Stimulated activated CD8-positive, alpha-beta memory T cell treated with anti-CD3 and anti-CD28 coated beads, Interleukin-15, amount 100 ng/mL, for 24 hours (primary cell): ENCODE results near the gene RFX4.

Experiments
- DNase-seq: peaks from one replicate; pipeline ENCODE4 v3.0.0-alpha.2; 2020; ENCODE audit warnings: low read depth

Gene RFX4

GRCh38 chr12:106582641-106583230 lies at the start of gene RFX4:
TSS of gene RFX4 (plus strand) at chr12:106583004. CDS start at chr12:106583321, 317 bp downstream.
- DNase-seq, result no peak

GRCh38 chr12:106541201-106541600 lies 41.6 kb upstream of the RFX4 start:
- no peak for DNase-seq

DNA sequence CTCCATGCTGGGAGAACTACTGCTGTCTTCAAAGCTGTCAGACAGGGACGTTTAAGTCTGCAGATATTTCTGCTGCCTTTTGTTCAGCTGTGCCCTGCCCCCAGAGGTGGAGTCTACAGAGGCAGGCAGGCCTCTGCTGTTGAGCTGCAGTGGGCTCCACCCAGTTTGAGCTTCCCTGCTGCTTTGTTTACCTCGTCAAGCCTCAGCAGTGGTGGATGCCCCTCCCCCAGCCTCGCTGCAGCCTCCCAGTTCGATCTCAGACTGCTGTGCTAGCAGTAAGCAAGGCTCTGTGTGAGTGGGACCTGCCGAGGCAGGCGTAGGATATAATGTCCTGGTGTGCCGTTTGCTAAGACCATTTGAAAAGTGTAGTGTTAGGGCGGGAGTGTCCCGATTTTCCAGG lies 31.4 kb upstream of the RFX4 start:
- DNase-seq, result no peak

DNA sequence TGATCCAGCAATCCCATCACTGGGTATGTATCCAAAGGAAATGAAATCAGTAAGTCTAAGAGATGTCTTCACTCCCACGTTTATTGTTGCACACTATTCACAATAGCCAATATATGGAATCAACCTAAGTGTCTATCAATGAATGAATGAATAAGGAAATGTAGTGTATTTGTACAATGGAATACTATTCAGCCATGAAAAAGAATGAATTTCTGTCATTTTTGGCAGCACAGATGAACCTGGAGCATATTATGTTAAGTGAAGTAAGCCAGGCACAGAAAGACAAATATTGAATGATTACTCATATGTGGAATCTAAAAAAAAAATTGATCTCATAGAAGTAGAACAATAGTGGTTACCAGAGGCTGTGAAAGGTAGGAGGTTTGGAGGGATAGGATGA lies 30.6 kb upstream of the RFX4 start:
- no peak for DNase-seq

DNA sequence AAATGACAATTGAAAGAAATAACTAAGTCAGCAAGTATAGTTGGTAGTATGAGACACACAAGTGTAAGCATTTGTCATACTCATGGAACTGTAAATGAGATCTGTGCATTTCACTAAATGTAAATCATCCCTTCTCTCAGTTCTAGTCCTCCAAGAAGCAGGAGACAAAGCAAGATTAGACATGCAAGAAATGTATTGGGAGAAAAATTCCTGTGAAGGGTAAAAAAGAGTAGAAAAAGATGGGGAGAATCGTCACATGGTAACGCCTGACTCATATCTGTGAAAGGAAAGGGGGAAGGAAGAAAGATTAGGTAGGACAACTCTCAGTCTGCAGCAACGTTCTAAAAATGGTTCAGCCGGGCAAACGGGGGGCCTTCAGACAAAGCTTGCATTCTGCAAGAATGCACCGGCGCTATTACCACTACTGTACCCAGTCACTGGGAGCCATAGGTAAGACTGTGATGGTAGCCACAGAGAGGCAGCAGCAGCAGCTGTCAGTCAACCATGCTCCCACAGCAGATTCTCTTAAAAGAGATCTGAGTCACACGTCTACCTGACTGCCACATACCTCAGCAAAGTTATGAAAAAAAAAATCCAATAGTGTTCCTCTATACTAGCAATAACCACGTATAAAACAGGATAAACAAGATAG lies 18.0 kb upstream of the RFX4 start:
- DNase-seq, result no peak

GRCh38 chr12:106566771-106567170 lies 16.0 kb upstream of the RFX4 start:
- no peak for DNase-seq

DNA sequence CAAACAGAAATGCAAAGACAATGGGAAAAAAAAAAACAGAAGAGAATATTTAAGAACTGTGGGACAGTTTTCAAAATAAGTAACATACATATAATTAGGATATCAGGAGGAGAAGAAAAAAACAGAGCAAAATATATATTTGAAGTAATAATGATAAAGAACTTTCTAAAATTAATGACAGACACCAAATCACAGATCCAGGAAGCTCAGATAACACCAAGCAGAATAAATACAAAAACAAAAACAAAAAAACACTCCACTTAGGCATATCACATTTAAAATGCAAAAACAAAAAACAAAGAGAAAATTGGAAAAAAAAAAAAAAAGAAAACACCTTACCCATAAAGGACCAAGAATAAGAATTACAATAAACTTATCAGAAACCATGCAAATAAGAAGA lies 9.6 kb upstream of the RFX4 start:
- no peak for DNase-seq

DNA sequence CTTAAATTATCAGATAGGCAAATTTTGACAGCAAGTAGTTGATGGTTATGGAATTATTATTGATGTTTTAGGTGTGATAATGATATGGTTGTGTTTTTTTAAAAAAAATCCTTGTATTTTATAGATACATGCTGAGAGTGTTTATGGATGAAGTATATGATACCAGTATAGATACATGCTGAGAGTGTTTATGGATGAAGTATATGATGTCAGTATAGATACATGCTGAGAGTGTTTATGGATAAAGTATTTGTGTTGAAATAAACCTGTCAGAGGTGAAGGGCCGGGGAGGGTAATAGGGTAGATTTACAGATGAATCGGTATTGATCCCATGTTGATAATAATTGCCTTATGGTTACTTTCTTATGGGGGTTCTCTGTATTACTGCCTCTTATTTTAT lies 6.0 kb upstream of the RFX4 start:
- no peak for DNase-seq

DNA sequence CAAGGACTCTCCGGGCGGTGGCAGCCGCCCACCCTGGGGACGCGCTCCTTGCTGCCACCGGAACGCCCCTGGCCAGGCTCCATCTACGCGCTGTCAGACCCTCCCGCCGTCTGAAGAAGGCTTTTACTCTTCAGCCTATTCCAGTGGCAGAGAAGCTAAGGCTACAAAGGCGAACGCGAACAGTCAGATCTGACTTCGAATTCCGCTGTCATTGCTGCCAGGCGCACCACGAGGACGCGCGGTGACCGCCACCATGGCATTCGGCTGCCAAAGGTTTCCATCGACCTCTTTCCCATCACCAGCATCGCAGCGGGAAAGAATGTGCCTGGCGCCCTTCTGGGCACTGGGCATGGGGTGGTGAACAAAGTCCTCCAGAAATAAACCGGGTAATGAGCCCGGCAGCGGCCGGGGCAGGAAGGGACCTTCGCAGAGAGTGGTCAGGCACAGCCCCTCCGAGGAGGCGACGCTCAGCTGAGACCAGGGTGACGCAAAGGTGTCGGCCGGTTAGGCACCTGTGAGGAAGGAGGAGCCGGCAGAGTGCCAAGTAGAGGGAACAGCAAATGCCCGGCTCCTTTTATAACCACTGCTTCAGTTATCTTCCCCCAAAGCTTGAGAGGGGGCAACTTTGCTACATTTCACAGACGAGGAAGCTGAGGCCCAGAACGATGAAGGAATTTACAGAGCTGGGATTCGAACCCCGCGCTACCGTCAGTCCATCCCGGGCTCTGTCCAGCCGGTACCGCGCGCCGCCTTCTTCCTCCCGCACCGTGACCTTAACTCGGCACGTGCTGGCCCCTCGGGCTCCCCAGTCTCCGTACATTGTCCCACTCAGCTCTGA lies 1.9 kb upstream of the RFX4 start:
- no peak for DNase-seq

DNA sequence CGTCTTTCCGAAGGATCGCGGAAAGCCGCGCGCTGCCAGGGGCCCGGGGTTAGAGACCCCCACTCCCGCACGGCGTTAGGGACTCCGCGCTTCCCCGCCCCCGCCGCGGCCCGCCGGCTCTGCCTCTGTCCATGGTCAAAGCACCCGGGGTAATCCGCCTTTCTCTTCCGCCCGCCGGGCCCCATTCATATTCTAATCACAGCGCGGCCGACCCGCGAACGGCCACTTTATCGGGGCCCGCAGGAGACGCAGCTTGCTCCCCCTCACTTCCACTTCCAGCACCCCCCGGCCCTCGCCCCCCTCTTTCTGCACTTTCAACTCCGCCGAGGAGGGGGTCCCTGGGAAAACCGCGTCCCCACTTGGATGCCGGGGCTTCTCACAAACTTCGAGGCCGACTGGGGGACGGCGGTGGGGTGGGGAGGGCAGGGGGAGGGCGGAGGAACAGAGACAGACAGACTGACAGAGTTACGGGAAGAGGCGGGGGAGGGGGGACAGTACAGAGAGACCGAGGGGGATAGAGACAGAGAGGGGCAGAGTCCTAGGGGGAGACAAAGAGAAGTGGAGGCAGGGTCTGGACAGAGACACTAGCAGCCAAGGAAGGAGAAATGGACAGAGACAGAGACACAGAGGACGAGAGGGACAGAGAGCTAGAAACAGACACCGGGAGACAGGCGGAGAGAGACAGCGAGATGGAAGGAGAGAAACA lies 1.1 kb upstream of the RFX4 start:
- DNase-seq, result no peak

DNA sequence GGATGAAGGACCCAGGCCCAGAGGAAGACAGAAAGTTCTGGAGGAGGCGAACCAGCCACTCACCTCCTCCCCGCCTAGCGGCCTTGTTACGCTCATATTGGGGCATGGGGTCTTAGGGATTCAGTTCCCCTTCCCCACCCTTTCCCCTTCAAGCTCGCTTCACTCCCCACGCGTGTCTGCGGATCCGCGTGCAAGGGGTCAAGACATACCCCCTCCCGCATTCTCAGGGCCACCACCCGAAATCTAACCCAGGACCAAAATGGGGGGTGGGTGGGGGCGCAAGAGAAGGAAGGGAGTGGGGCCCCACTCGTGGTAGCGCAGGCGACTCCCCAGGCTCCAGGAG lies 584 bp upstream of the RFX4 start:
- DNase-seq, result no peak

DNA sequence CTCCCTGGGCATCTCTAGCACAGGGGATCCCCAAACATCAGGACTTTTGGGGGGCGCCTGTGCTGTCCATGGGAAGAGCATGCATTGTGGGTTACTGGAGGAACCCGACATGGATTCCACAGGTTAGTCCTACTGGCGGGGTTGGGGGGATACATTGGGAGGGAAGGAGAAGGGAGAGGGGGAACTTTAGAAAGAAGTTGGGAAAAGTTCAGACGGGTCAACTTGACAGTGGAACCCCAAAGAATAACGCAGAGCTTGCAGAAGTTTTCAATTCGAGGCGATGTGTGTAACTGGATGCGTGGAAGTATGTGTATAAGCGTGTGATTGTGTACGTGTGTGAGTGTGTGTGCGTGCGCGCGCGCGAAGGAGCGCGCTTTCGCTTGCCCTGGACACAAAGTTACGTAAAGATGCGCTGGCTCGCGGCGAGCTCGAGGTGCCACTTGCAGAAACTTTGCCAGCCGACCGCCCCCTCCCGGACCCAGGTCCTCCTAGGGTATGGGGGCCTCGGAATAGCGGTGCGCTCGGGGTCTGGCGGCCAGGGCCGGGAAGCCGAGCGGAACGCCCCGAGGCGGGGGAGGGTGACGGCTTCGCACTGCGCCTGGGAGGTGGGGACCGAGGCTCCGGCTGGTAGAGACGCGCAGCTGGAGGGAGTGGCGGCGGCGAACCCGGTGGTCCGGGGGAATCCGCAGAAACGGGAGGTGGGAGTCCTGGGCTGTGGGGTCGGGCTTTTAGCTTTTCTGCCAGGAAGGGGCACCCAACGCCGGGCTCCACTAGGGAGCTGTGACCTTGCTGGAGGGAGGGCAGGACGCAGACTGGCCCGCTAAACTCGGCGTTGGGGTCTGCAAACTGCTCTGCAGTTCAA lies 669 bp downstream of the RFX4 start:
- DNase-seq, result no peak

DNA sequence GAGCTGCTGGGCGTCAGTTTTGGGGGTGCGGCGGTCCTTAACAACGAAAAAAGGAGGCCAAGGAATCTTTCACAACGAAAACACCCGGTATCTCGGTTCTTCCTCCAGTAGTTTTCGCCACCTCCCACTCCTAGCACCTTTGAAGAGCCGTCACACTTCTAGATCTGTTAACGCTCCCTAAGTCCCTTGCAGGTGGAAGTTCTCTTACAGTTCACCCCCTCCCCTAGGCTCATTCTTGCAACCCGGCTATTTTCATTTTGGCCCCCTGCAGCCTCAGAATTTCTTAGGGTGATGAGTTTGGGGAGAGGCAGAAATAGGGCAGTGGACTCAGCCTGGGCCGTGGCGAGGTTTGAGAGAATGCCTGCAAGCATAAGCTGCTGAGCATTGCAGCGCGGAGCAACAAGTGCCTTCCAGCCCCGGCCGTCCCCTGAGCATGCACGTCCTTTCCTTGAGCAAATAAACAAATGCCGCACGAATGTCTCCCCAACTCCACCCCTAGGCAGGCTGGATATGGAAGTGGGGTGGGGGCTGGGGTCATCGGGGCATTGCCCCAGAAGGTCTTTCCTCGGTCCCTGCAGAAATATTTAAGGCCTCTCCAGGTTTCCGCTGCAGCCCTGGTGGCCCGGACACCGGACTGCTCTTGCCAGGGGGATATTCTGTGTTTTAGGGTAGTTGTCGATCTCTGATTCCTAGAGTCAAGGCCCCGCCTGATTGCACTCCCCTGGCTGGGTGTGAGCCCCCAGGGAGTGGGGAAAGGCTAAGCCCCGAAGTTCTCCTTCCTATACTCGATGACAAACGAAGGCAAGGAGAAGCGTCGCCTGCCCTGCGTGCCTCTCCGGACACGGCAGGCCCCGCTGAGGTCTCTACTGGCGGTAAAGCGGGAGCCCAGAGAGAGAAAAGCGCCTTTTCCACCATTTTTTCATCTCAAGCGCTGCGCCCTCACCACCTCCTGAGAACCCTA lies 1.6 kb downstream of the RFX4 start:
- DNase-seq, result no peak

- no peak for DNase-seq
Measured at GRCh38 chr12:106585105-106585520, 2.3 kb downstream of the RFX4 start.

GRCh38 chr12:106585521-106586277 lies 2.9 kb downstream of the RFX4 start:
- no peak for DNase-seq

DNA sequence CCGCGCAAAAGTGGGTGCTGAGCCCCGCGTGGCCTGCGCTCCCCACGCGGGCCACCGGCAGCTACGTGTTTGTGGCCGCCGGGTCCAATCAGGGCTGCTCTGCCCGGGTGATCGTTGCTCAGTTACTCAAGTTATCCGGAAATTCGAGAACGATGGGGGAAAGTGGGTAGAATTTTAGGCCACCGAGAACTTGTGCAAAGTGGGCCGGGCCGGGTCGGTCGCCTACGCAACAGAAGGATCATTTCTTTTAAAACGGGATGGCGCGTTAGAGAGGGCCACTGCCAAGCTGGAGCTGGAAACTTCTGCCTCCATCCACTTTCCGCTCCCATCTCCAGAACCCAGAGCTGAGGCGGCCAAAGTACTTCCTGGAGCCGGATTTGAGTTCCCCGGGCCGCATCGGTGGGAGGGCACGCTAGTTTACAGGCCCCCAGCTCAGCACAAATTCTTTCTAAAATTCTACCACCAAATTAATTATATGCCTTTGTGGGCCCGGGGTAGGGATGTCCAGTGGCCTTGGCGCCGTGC lies 3.5 kb downstream of the RFX4 start:
- no peak for DNase-seq

DNA sequence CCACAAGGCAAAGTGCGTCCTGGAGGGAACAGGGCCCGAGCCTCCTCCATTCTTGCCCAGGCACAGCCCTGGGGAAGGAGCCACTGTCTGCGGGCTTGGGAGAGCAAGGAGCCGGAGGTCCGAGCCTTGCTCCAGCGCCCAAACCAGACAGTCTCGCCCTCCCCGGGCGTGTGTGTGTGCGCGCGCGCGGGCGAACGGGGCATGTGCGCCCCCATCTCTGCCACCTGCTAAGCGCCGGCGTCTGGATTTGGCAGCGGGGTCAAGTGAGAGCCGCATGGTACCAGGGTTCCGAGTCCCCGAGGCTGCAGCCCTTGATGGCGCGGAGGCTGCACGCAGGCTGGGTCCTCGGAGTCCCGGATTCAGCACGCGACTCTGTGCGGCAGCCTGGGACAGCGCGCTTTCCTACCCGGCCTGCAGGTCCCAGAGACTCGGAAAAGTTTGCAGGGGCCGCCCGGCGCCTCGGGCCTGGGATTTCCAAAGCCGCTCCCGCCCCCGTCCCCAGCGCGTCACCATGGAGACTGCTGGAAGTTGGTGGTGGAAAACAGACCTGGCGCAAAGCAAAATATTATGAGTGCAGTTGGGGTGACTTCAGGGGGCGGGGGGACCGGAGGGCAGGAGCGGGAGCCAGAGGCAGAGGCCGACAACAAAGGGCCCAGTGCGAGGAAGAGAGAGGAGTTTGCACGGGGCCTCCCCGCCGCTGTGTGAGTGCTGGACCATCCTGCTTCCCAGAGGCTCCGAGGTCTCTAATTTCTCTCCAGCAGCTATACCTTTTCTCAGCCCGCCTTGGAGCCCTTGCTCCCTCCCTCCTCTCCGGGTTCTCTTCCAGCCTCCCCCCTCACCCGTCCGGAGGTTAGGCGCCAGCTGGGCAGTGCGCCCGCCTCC lies 4.2 kb downstream of the RFX4 start:
- DNase-seq, result no peak

DNA sequence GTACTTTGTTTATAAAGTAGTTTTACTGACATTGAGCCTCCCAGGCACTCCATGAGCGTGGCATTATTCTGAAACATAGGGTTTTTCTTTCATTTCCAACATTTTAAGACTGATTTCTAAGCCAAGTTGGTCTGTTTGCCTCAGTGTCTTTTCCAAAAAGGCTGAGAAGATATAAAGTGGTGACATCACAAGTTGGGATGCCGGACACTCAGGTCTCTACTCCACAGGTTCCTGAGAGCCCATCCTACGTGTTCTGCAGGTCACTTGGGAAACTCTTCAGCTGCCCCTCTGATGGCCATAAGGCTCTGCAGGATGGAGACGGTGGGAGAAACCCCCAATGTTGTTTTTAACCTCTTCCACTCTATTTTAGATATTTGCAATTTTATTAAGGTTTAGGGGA lies 6.0 kb downstream of the RFX4 start:
- DNase-seq, result no peak

- no peak for DNase-seq
Measured at GRCh38 chr12:106590601-106591000, 7.8 kb downstream of the RFX4 start.
